Upper lobe of left lung (tissue), 6 donors: ENCODE data around the gene BNC2. TPM values are rescaled to one million over a fixed set of nuclear protein-coding genes. Genes with fewer than 3 reads are reported as not detected.

Source experiments
- ATAC-seq, 2 donors: fragments of 200-7000 bp; cut with Tn5 transposase; one replicate each; pipeline ENCODE4 v1.9.1; 2022; ENCODE audit warnings: mild to moderate bottlenecking in 2 of 2, moderate library complexity in 2 of 2; ENCODE audit not compliant: low FRiP score in 2 of 2
- DNase-seq, 2 donors: peaks; one replicate each; pipeline ENCODE4 v3.0.0-alpha.2; 2019 to 2020
- H3K27ac ChIP-seq, 4 donors: fragments of 200-600 bp; sonication (generic); one replicate each; pipeline ENCODE4 v1.5.1; 2016 to 2019
- H3K27me3 ChIP-seq, 4 donors: fragments of 200-600 bp; sonication (generic); one replicate each; pipeline ENCODE4 v1.5.1; 2017 to 2019
- H3K36me3 ChIP-seq, 4 donors: fragments of 200-600 bp; sonication (generic); one replicate each; pipeline ENCODE4 v1.5.1; 2016 to 2019
- H3K4me1 ChIP-seq, 4 donors: fragments of 200-600 bp; sonication (generic); one replicate each; pipeline ENCODE4 v1.5.1; 2018 to 2019
- H3K4me3 ChIP-seq, 4 donors: fragments of 200-600 bp; sonication (generic); one replicate each; pipeline ENCODE4 v1.5.1; 2017 to 2019; ENCODE audit warnings: mild to moderate bottlenecking in 2 of 4, moderate library complexity in 1 of 4
- H3K9me3 ChIP-seq, 4 donors: fragments of 200-600 bp; sonication (generic); one replicate each; pipeline ENCODE4 v1.5.1; 2018 to 2019
- EP300 ChIP-seq, 4 donors: sonication (generic); formaldehyde crosslinking; IDR thresholded peaks; one replicate each; pipeline ENCODE4 v1.5.1; 2017; ENCODE audit warnings: antibody characterized with exemption in 4 of 4, control low read depth in 2 of 4
- POLR2A ChIP-seq, 4 donors: fragments of 450-650 bp; IDR thresholded peaks; one replicate each; pipeline ENCODE4 v1.5.1; 2016 to 2017; ENCODE audit warnings: antibody characterized with exemption in 4 of 4, mild to moderate bottlenecking in 2 of 4
- POLR2AphosphoS5 ChIP-seq, 2 donors: sonication (generic); formaldehyde crosslinking; IDR thresholded peaks; one replicate each; pipeline ENCODE4 v1.5.1; 2017; ENCODE audit warnings: antibody characterized with exemption in 2 of 2
- WGBS, 2 donors: methylation state at CpG; one replicate each; pipeline ENCODE4 v1.1.5; 2017 to 2018; 5-methylcytosine and 5-hydroxymethylcytosine counted together
- total RNA-seq, 6 donors: library from RNA; depleted of rRNA in 4 of 6; stranded (reverse); fragments of >200 nt in 4 of 6; gene quantifications; one replicate each; pipeline versions ENCODE4 v1.1.0 to v1.2.1, GENCODE V29; 2016 to 2021
- TF ChIP-seq, protein P1 (sequence below), 6 experiments: fragments of 450-650 bp in 4 of 6; fragments of 200-600 bp in 2 of 6; sonication (generic) in 2 of 6; IDR thresholded peaks; one replicate each; pipeline ENCODE4 v1.5.1; 2016 to 2019; ENCODE audit warnings: antibody characterized with exemption in 6 of 6
- donor health status: DM: no; HTN: no; CAD: no; lungs with moderate emphysema.
- donor health status: DM: no; HTN: yes; CAD: no; lungs with severe emphysema.

Gene BNC2
- total RNA-seq, 6 donors from 2014 or later: 4.6 to 21.7 (median 10.7) TPM

DNA sequence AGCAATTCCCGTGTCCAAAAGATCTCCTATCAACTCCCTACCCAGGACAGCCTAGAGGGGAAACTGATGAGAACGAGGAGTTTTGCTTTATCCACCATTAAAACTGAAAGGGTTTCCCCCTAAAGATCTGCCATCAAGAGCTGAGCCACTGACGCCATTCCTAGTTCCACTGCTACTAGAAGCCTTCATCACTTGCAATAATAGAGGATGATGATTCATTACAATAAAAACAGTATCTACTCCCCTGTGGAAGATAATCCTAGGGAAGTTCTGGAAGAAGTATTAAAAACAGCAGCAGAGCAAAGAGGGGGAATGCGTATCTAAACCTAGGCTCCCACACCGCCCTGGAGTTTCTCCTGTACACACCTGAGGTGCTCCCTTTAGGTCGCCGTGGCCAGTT is 394.5 kb downstream of the BNC2 start:
- no peak for ATAC-seq
- 94% methylated on average over 7 of the region's 7 CpGs for WGBS, 2 donors

GRCh38 chr9:16475257-16475656 is 395.2 kb downstream of the BNC2 start:
- Histone ChIP-seq H3K27ac (no peak overlapping the region), H3K9me3 (no peaks in the 10 kb centered on the region), H3K4me3 (no peak overlapping the region), H3K27me3 (no peaks in the 10 kb centered on the region), H3K36me3 (no peaks in the 10 kb centered on the region), H3K4me1 (no peaks in the 10 kb centered on the region)
- DNase-seq (no peak), ATAC-seq (no peak)
- TF ChIP-seq POLR2AphosphoS5 (IDR thresholded peaks at IDR 0.05): no peak
- TF ChIP-seq, protein P1, sequence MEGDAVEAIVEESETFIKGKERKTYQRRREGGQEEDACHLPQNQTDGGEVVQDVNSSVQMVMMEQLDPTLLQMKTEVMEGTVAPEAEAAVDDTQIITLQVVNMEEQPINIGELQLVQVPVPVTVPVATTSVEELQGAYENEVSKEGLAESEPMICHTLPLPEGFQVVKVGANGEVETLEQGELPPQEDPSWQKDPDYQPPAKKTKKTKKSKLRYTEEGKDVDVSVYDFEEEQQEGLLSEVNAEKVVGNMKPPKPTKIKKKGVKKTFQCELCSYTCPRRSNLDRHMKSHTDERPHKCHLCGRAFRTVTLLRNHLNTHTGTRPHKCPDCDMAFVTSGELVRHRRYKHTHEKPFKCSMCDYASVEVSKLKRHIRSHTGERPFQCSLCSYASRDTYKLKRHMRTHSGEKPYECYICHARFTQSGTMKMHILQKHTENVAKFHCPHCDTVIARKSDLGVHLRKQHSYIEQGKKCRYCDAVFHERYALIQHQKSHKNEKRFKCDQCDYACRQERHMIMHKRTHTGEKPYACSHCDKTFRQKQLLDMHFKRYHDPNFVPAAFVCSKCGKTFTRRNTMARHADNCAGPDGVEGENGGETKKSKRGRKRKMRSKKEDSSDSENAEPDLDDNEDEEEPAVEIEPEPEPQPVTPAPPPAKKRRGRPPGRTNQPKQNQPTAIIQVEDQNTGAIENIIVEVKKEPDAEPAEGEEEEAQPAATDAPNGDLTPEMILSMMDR (IDR thresholded peaks at IDR 0.05): no peak
- no peak for TF ChIP-seq EP300 (IDR thresholded peaks at IDR 0.05)
- TF ChIP-seq POLR2A (IDR thresholded peaks at IDR 0.05): no peak
- WGBS, 2 donors: 85 to 88% methylated on average over 3 of the region's 3 CpGs

More for the DNA sequence above, 394.5 kb downstream of the BNC2 start:
- DNase-seq: no peak
- Histone ChIP-seq H3K4me3 (no peak overlapping the region), H3K9me3 (no peaks in the 10 kb centered on the region), H3K27me3 (no peaks in the 10 kb centered on the region), H3K4me1 (no peaks in the 10 kb centered on the region), H3K27ac (no peak overlapping the region), H3K36me3 (no peaks in the 10 kb centered on the region)
- TF ChIP-seq EP300 (IDR thresholded peaks at IDR 0.05) (no peak), POLR2AphosphoS5 (IDR thresholded peaks at IDR 0.05) (no peak), POLR2A (IDR thresholded peaks at IDR 0.05) (no peak)
- TF ChIP-seq, protein P1 (IDR thresholded peaks at IDR 0.05): no peak

DNA sequence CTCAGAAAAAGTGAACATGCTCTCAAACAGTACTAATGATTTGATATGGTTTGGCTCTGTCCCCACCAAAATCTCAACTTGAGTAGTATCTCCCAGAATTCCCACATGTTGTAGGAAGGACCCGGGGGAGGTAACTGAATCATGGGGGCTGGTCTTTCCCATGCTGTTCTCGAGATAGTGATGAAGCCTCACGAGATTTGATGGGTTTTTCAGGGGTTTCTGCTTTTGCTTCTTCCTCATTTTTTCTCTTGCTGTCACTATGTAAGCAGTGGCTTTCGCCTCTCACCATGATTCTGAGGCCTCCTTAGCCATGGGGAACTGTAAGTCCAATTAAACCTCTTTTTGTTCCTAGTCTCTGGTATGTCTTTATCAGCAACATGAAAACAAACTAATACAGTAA is 401.3 kb downstream of the BNC2 start:
- TF ChIP-seq EP300 (IDR thresholded peaks at IDR 0.05): no peak
- H3K9me3 ChIP-seq: no peaks in the 10 kb centered on the region
- H3K27me3 ChIP-seq: no peaks in the 10 kb centered on the region
- DNase-seq (no peak), ATAC-seq (no peak)
- H3K4me3 ChIP-seq: no peak overlapping the region
- H3K4me1 ChIP-seq: no peaks in the 10 kb centered on the region
- 74 to 79% methylated on average over 4 of the region's 4 CpGs for WGBS, 2 donors
- H3K36me3 ChIP-seq: no peaks in the 10 kb centered on the region
- no peak overlapping the region for H3K27ac ChIP-seq

- no peak overlapping the region for H3K4me3 ChIP-seq
- TF ChIP-seq POLR2AphosphoS5 (IDR thresholded peaks at IDR 0.05): no peak
- no peak for TF ChIP-seq POLR2A (IDR thresholded peaks at IDR 0.05)
- no peaks in the 10 kb centered on the region for H3K27me3 ChIP-seq
- DNase-seq: no peak
- H3K36me3 ChIP-seq: no peaks in the 10 kb centered on the region
- no peaks in the 10 kb centered on the region for H3K4me1 ChIP-seq
- WGBS, 2 donors: 68 to 75% methylated on average over 2 of the region's 2 CpGs
- H3K9me3 ChIP-seq: no peaks in the 10 kb centered on the region
- ATAC-seq: no peak
- H3K27ac ChIP-seq: no peak overlapping the region
These were observed 408.6 kb downstream of the BNC2 start for GRCh38 chr9:16461851-16462250.

DNA sequence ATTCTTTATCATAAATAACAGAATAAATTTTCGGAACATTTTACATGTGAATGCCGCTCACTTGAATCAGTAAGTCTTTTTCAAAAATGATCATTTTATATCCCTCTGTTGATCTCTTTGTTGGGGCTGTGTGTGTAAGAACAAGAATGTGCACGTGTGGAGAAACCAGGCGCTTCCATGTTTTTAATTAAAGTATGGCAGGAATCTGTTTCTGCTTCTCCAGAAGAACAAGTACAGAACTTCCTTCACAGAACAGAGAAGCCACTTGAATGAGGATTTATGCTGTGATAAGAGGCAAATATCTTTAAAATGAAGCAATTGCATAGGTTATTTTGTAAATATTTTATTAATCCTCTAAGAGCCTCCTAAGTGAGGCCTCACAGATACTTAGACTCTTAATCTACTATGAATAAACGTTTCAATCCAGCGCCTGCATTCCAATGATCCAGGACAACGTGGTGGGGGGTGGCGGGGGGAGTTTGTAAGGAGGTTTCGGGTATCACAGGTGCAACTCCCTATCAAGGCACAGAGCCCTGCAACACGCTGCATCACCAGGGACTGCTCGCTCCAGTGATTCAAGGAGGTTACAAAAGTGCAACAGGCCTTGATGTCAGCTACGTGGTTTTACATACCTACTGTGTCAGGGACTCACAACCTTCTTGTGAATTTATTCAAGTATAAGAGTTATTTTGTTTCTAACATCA is 409.2 kb downstream of the BNC2 start:
- Histone ChIP-seq H3K4me1 (no peaks in the 10 kb centered on the region), H3K4me3 (no peak overlapping the region), H3K27ac (no peak overlapping the region), H3K36me3 (no peaks in the 10 kb centered on the region), H3K9me3 (no peaks in the 10 kb centered on the region), H3K27me3 (no peaks in the 10 kb centered on the region)
- 72 to 73% methylated on average over 12 of the region's 12 CpGs for WGBS, 2 donors
- ATAC-seq (no peak), DNase-seq (peak in 1 of 2 donors; percentile 22)
- no peak for TF ChIP-seq POLR2AphosphoS5 (IDR thresholded peaks at IDR 0.05)
- TF ChIP-seq POLR2A (IDR thresholded peaks at IDR 0.05): no peak
- TF ChIP-seq EP300 (IDR thresholded peaks at IDR 0.05): no peak

- WGBS, 2 donors: 95 to 96% methylated on average over 6 of the region's 6 CpGs
- DNase-seq (no peak), ATAC-seq (no peak)
- Histone ChIP-seq H3K36me3 (no peaks in the 10 kb centered on the region), H3K27ac (no peak overlapping the region), H3K9me3 (no peaks in the 10 kb centered on the region), H3K4me1 (no peaks in the 10 kb centered on the region), H3K27me3 (no peaks in the 10 kb centered on the region), H3K4me3 (no peak overlapping the region)
- TF ChIP-seq POLR2A (IDR thresholded peaks at IDR 0.05) (no peak), EP300 (IDR thresholded peaks at IDR 0.05) (no peak), POLR2AphosphoS5 (IDR thresholded peaks at IDR 0.05) (no peak)
- TF ChIP-seq, protein P1 (IDR thresholded peaks at IDR 0.05): no peak
These were observed 409.8 kb downstream of the BNC2 start for GRCh38 chr9:16460696-16461095.
